HEK293T (cell line): ENCODE data around the gene RBM28.

Experiments used
- ARNT ChIP-seq: fragments of 450-650 bp; IDR thresholded peaks from 2 replicates; pipeline ENCODE4 v1.6.1; 2017; ENCODE audit warnings: mild to moderate bottlenecking
- BHLHE40 ChIP-seq: fragments of 450-650 bp; IDR thresholded peaks from 2 replicates; pipeline ENCODE4 v1.6.1; 2016; ENCODE audit warnings: mild to moderate bottlenecking, moderate library complexity, borderline replicate concordance
- CTBP1 ChIP-seq: fragments of 450-650 bp; IDR thresholded peaks from 2 replicates; pipeline ENCODE4 v1.6.1; 2016; ENCODE audit warnings: borderline replicate concordance
- FOXA1 ChIP-seq: fragments of 450-650 bp; IDR thresholded peaks from 2 replicates; pipeline ENCODE4 v1.6.1; 2016; ENCODE audit warnings: mild to moderate bottlenecking
- FOXK2 ChIP-seq: fragments of 450-650 bp; IDR thresholded peaks from 2 replicates; pipeline ENCODE4 v1.6.1; 2016; ENCODE audit warnings: mild to moderate bottlenecking
- FOXM1 ChIP-seq: fragments of 450-650 bp; IDR thresholded peaks from 2 replicates; pipeline ENCODE4 v1.6.1; 2017; ENCODE audit warnings: mild to moderate bottlenecking, borderline replicate concordance
- HDGF ChIP-seq: fragments of 450-650 bp; IDR thresholded peaks from 2 replicates; pipeline ENCODE4 v1.6.1; 2017; ENCODE audit warnings: antibody characterized with exemption, borderline replicate concordance
- L3MBTL2 ChIP-seq: fragments of 450-650 bp; conservative IDR thresholded peaks from 2 replicates; pipeline ENCODE4 v1.6.1; 2016; ENCODE audit warnings: mild to moderate bottlenecking
- NFRKB ChIP-seq: fragments of 450-650 bp; IDR thresholded peaks from 2 replicates; pipeline ENCODE4 v1.6.1; 2016; ENCODE audit warnings: mild to moderate bottlenecking, moderate library complexity
- SP1 ChIP-seq: fragments of 450-650 bp; IDR thresholded peaks from 2 replicates; pipeline ENCODE4 v1.6.1; 2017
- SUZ12 ChIP-seq: fragments of 450-650 bp; IDR thresholded peaks from 2 replicates; pipeline ENCODE4 v1.6.1; 2016; ENCODE audit warnings: mild to moderate bottlenecking
- TARDBP ChIP-seq: fragments of 450-650 bp; IDR thresholded peaks from 2 replicates; pipeline ENCODE4 v1.6.1; 2016
- TF ChIP-seq, protein P1 (sequence below): fragments of 450-650 bp; IDR thresholded peaks from 2 replicates; pipeline ENCODE4 v1.6.1; 2016

DNA sequence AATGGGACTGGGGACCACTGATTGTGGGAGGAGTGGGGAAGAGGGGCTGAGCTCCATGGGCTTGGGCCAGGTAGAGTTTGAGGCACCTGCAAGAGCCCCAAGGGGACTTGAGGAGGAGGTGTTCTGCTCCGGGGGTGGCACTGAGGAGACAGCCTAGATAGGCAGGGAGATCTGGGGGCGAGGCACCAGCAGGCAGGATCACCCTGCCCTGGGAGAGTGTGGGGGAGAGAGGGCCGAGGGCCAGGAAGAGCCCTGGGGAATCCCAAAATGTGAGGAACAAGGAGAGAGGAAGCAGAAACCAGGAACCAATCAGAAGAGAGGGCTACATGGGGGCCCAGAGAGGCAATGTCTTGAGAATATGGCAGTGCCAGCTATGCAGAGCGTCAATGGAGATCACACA is 68.0 kb downstream of the RBM28 start:
- TF ChIP-seq FOXM1 = no peak
- no peak for TF ChIP-seq BHLHE40
- TF ChIP-seq FOXA1 = no peak
- TF ChIP-seq FOXK2 = no peak
- no peak for TF ChIP-seq ARNT
- no peak for TF ChIP-seq NFRKB
- TF ChIP-seq SUZ12 = no peak
- TF ChIP-seq SP1 = no peak
- no peak for TF ChIP-seq HDGF
- TF ChIP-seq L3MBTL2 = no peak
- TF ChIP-seq, protein P1, sequence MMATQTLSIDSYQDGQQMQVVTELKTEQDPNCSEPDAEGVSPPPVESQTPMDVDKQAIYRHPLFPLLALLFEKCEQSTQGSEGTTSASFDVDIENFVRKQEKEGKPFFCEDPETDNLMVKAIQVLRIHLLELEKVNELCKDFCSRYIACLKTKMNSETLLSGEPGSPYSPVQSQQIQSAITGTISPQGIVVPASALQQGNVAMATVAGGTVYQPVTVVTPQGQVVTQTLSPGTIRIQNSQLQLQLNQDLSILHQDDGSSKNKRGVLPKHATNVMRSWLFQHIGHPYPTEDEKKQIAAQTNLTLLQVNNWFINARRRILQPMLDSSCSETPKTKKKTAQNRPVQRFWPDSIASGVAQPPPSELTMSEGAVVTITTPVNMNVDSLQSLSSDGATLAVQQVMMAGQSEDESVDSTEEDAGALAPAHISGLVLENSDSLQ = no peak
- TF ChIP-seq TARDBP = no peak
- TF ChIP-seq CTBP1 = no peak
